ENCODE results near the gene C12orf60.

C12orf60 gene

DNA sequence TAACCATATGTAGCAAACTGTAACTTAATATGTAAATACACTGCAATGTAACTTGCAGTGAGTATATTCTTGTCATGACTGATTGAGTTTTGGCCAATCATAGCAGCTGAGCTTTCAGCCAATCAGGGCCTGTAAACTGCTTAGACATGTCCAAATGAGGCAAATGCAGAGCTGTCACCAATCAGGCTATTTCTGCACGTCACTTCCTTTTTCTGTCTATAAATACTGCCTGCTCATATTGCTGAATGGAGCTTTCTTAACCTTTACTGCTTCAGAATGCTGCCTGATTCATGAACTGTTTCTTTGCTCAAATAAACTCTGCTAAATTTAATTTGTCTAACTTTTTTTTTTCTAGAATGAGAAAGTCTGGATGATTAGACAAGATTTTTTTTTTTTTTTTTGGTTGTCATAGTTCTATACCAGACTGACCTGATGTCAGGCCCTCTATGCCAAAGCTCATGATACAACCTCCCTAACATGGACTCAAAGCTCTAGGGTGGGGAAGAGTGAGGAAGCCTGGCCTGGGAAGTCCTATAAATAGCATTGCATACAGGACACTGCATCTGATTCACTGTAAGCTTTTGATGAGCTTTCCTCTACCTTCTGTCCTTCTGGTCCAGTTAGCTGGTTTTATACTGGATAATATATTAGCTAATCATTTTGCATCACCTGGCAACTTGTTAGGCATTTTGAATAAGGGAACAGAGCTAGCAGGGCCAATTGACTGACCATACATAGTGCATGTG, 70.1 kb downstream of the C12orf60 start:
- DNase-seq (ENCODE audit: low read depth): no peak

All from stimulated activated CD8-positive, alpha-beta memory T cell treated with anti-CD3 and anti-CD28 coated beads, Interleukin-15, amount 100 ng/mL, for 1 hour (primary cell).